NCI-H2171 (cell line): ENCODE results near the gene CXCL10.

ENCODE experiments used
- DNase-seq: peaks from one replicate; lab custom pipeline; 2025; lab: John Stamatoyannopoulos, UW

CXCL10 gene

DNA sequence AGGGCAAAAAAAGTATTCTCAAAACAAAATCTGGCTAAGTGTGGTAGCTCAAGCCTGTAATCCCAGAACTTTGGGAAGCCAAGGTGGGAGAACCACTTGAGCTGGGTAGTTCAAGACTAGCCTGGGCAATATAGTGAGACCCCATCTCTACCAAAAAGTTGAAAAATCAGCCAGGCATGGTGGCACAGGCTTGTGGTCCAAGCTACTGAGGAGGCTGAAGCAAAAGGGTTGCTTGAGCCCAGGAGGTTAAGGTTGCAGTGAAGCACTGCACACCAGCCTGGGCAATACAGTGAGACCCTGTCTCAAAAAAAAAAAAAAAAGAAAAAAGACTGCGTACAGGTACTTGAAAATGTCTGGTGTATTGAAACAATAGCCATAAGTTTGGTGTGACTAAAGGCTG lies 30.8 kb downstream of the CXCL10 start:
- no peak for DNase-seq

DNA sequence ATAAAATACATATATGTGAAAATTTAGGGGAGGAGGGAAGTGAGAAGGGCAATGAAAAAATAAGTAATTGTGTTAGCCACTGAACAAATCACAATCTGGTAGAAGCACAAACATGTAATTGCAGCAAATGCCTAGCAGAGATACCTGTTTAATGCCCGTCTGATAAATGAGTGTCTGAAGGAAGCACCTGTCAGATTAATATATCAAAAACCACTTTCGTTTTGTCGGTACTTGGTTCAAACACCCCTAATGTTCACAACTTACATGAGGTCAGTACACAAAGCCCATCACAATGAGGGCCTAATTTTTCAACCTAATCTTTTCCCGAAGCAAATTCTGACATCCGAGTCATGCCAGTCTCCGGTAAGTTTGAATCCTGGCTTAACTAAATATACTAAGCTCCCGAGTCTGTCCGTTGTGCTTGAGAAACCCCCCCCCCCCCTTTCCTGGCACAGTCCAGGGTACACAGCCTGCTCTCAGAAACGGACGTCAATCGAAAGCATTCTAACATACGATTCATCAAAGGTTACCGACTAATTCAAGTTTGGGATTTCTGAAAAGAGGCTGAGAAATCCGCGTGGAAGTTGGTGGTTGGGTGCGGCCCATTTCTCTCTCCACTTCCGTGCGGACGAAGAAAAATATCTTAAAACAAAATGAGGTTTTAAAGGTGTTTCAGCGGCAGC lies 33.3 kb downstream of the CXCL10 start:
- no peak for DNase-seq

DNA sequence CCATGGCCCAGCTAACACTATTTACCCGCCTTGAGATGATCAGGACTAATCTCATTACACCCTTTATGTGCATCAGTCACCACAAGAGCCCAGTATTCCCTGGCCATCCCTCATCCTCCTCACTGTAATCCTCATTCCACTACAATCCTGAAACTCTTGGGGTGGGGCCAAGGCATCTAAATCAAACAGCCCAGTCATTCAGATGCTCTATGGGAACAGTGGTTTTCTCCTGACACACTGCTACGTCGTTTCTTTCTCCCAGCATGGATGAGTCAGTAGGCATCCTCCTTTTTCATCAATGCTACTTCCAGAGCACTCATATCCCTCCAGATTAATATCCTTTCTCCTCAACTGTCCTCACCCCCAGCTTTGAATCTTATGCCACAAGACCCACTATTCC lies 38.2 kb downstream of the CXCL10 start:
- no peak for DNase-seq

GRCh38 chr4:75980576-75980975 lies 42.7 kb downstream of the CXCL10 start:
- no peak for DNase-seq

DNA sequence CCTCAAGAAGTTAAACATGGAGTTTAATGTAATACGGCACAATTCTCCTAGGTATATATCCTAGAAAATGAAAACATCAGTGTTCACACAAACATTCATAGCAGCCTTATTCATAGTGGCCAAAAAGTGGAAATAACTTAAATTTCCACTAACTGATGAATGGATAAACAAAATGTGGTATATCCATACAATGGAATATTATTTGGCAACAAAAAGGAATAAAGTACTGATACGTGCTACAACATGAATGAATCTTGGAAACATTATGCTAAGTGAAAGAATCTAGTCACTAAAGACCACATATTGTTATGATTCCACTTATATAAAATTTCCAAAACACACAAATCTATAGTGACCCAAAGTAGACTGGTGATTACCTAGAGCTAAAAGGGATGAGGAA lies 47.1 kb downstream of the CXCL10 start:
- DNase-seq: no peak

- no peak for DNase-seq
Observed at GRCh38 chr4:75973766-75974165, 49.5 kb downstream of the CXCL10 start.
